HCT116 (cell line): ENCODE data around the gene RND3. TPM values are rescaled to one million over a fixed set of nuclear protein-coding genes. Genes with fewer than 3 reads are reported as not detected.

Experiments
- ATAC-seq: fragments of 200-7000 bp; cut with Tn5 transposase; 2 replicates; pipeline ENCODE4 v1.9.1; 2020; ENCODE audit warnings: mild to moderate bottlenecking, moderate library complexity
- BruUV-seq: library from RNA; stranded (reverse); fragments of 400-500 nt; replicated peaks from 2 replicates; lab custom pipeline; 2021; lab: Mats Ljungman, UMichigan
- CTCF ChIA-PET: fragments of 300-600 bp; sonication (Branson Sonifier 250); formaldehyde crosslinking; loops from one replicate; lab custom pipeline; 2021; ENCODE audit warnings: antibody characterized with exemption; lab: Charles Lee
- POLR2A ChIA-PET: fragments of 300-600, 350-600 bp; sonication (Branson Sonifier 250); formaldehyde crosslinking; loops from one replicate; lab custom pipeline; 2021; ENCODE audit warnings: antibody characterized with exemption; lab: Charles Lee
- RAD21 ChIA-PET, 2 experiments: fragments of 300-600 bp; sonication (Branson Sonifier 250); formaldehyde crosslinking; loops; one replicate each; lab custom pipeline; 2023; ENCODE audit warnings: low total read pairs in 2 of 2; ENCODE audit not compliant: uncharacterized antibody in 2 of 2, unreplicated experiment in 2 of 2, low non-redundant PET in 1 of 2; lab: Charles Lee
- DNase-seq: peaks from one replicate; pipeline ENCODE4 v3.0.0-alpha.2; 2010; ENCODE audit warnings: low read depth, low spot score
- H2AFZ ChIP-seq: fragments of 200-600 bp; shearing (Covaris generic), sonication (generic); 2 replicates; pipeline ENCODE4 v1.6.1; 2017; ENCODE audit warnings: low read depth, mixed run types, mixed read lengths, antibody characterized with exemption, low read length; ENCODE audit not compliant: poor library complexity, severe bottlenecking
- H3K27ac ChIP-seq: 2 replicates; pipeline ENCODE4 v1.5.1; 2012; ENCODE audit warnings: low read depth, low read length
- H3K27me3 ChIP-seq: fragments of 200-600 bp; sonication (generic); 2 replicates; pipeline ENCODE4 v1.6.1; 2016; ENCODE audit warnings: mixed run types, low read length, mixed read lengths; ENCODE audit not compliant: insufficient read depth
- H3K36me3 ChIP-seq, 2 experiments: fragments of 200-500 bp in 1 of 2; fragments of 200-600 bp in 1 of 2; sonication (Bioruptor generic) in 1 of 2; sonication (generic) in 1 of 2; 2 replicates each; pipeline versions ENCODE4 v1.5.1 to v1.6.1; 2014 to 2016; ENCODE audit warnings: low read length in 2 of 2, inconsistent platforms in 1 of 2, mixed read lengths in 1 of 2, mixed run types in 1 of 2; ENCODE audit not compliant: insufficient read depth in 2 of 2, control insufficient read depth in 1 of 2
- H3K4me1 ChIP-seq, 2 experiments: fragments of 200-600 bp in 1 of 2; sonication (generic) in 1 of 2; 2 replicates each; pipeline versions ENCODE4 v1.5.1 to v1.6.1; 2012 to 2017; ENCODE audit warnings: low read length in 2 of 2, inconsistent platforms in 1 of 2, mild to moderate bottlenecking in 1 of 2, mixed read lengths in 1 of 2, mixed run types in 1 of 2, moderate library complexity in 1 of 2; ENCODE audit not compliant: insufficient read depth in 2 of 2, control insufficient read depth in 1 of 2
- H3K4me2 ChIP-seq: fragments of 200-600 bp; sonication (generic); 2 replicates; pipeline ENCODE4 v1.6.1; 2017; ENCODE audit warnings: mixed run types, low read length, mixed read lengths
- H3K4me3 ChIP-seq, 2 experiments: fragments of 200-600 bp in 1 of 2; sonication (generic) in 1 of 2; replicated peaks in 1 of 2; 2 replicates each; pipeline ENCODE4 v1.5.1; 2011 to 2016; ENCODE audit warnings: low read length in 2 of 2, control low read depth in 1 of 2, low read depth in 1 of 2, mild to moderate bottlenecking in 1 of 2, mixed read lengths in 1 of 2, mixed run types in 1 of 2
- H3K79me2 ChIP-seq: fragments of 200-600 bp; sonication (generic); 2 replicates; pipeline ENCODE4 v1.6.1; 2017; ENCODE audit warnings: mild to moderate bottlenecking, mixed run types, low read length, moderate library complexity, mixed read lengths; ENCODE audit not compliant: insufficient read depth
- H3K9ac ChIP-seq: fragments of 200-600 bp; sonication (generic); 2 replicates; pipeline ENCODE4 v1.6.1; 2016; ENCODE audit warnings: low read length, mixed read lengths
- H3K9me2 ChIP-seq: fragments of 200-600 bp; sonication (generic), shearing (Covaris generic); 2 replicates; pipeline ENCODE4 v1.6.1; 2017; ENCODE audit warnings: mixed run types, mild to moderate bottlenecking, moderate library complexity; ENCODE audit not compliant: insufficient read depth
- H3K9me3 ChIP-seq, 2 experiments: fragments of 200-500 bp in 1 of 2; fragments of 200-600 bp in 1 of 2; sonication (Bioruptor generic) in 1 of 2; sonication (generic) in 1 of 2; 2 replicates each; pipeline ENCODE4 v1.6.1; 2014 to 2017; ENCODE audit warnings: low read length in 2 of 2, mixed read lengths in 2 of 2, inconsistent platforms in 1 of 2, low read depth in 1 of 2, mild to moderate bottlenecking in 1 of 2, mixed run types in 1 of 2, moderate library complexity in 1 of 2; ENCODE audit not compliant: control insufficient read depth in 1 of 2, insufficient read depth in 1 of 2
- H4K20me1 ChIP-seq: fragments of 200-600 bp; sonication (generic), shearing (Covaris generic); 2 replicates; pipeline ENCODE4 v1.6.1; 2017; ENCODE audit warnings: mixed run types, mild to moderate bottlenecking, moderate library complexity; ENCODE audit not compliant: insufficient read depth
- CBX3 ChIP-seq: IDR thresholded peaks from 2 replicates; pipeline ENCODE4 v1.6.1; 2012; ENCODE audit warnings: low read depth
- CEBPB ChIP-seq: IDR thresholded peaks from 2 replicates; pipeline ENCODE4 v1.6.1; 2012; ENCODE audit warnings: low read depth
- CTCF ChIP-seq, 3 experiments: fragments of 200-600 bp in 1 of 3; sonication (generic) in 1 of 3; IDR thresholded peaks in 2 of 3; conservative IDR thresholded peaks in 1 of 3; 2 replicates each; pipeline ENCODE4 v1.5.1; 2012 to 2017; ENCODE audit warnings: low read depth in 2 of 3, low read length in 2 of 3, antibody characterized with exemption in 1 of 3, borderline replicate concordance in 1 of 3, control low read depth in 1 of 3, mild to moderate bottlenecking in 1 of 3, mixed read lengths in 1 of 3, mixed run types in 1 of 3, moderate library complexity in 1 of 3; ENCODE audit not compliant: insufficient read depth in 1 of 3
- EGR1 ChIP-seq: IDR thresholded peaks from 2 replicates; pipeline ENCODE4 v1.6.1; 2012; ENCODE audit warnings: low read depth
- ELF1 ChIP-seq: IDR thresholded peaks from 2 replicates; pipeline ENCODE4 v1.6.1; 2012; ENCODE audit warnings: low read depth, borderline replicate concordance
- EZH2phosphoT487 ChIP-seq: fragments of 200-600 bp; IDR thresholded peaks from 2 replicates; pipeline ENCODE4 v1.6.1; 2018; ENCODE audit warnings: antibody characterized with exemption, borderline replicate concordance
- JUND ChIP-seq: IDR thresholded peaks from 2 replicates; pipeline ENCODE4 v1.6.1; 2012
- MAX ChIP-seq: IDR thresholded peaks from 2 replicates; pipeline ENCODE4 v1.6.1; 2012
- POLR2A ChIP-seq: IDR thresholded peaks from 2 replicates; pipeline ENCODE4 v1.7.0; 2011; ENCODE audit warnings: borderline replicate concordance; ENCODE audit not compliant: insufficient read depth, insufficient read length; ENCODE audit errors: extremely low read depth
- POLR2AphosphoS5 ChIP-seq: IDR thresholded peaks from 2 replicates; pipeline ENCODE4 v1.6.1; 2011; ENCODE audit warnings: mild to moderate bottlenecking, low read depth, low read length, moderate library complexity
- SIN3A ChIP-seq: IDR thresholded peaks from 2 replicates; pipeline ENCODE4 v1.6.1; 2012; ENCODE audit warnings: low read depth
- SP1 ChIP-seq: IDR thresholded peaks from 2 replicates; pipeline ENCODE4 v1.6.1; 2012; ENCODE audit warnings: low read depth
- SRF ChIP-seq: IDR thresholded peaks from 2 replicates; pipeline ENCODE4 v1.6.1; 2012; ENCODE audit warnings: low read depth
- TCF7L2 ChIP-seq: IDR thresholded peaks from 2 replicates; pipeline ENCODE4 v1.7.0; 2011; ENCODE audit warnings: borderline replicate concordance, inconsistent platforms; ENCODE audit not compliant: insufficient read depth, insufficient read length; ENCODE audit errors: extremely low read depth
- YY1 ChIP-seq: IDR thresholded peaks from 2 replicates; pipeline ENCODE4 v1.6.1; 2011; ENCODE audit warnings: low read length, low read depth, moderate library complexity, mild to moderate bottlenecking; ENCODE audit not compliant: insufficient replicate concordance; ENCODE audit errors: extremely low read depth
- ZBTB33 ChIP-seq: IDR thresholded peaks from 2 replicates; pipeline ENCODE4 v1.6.1; 2011; ENCODE audit warnings: mild to moderate bottlenecking, low read length, moderate library complexity; ENCODE audit not compliant: insufficient replicate concordance; ENCODE audit errors: extremely low read depth
- ZNF274 ChIP-seq: fragments of 200-500 bp; sonication (Bioruptor generic); IDR thresholded peaks from 2 replicates; pipeline ENCODE4 v1.6.1; 2014; ENCODE audit warnings: mild to moderate bottlenecking, low read depth, low read length, inconsistent platforms
- intact Hi-C: fragments of 100-400 bp; cut with micrococcal nuclease; formaldehyde crosslinking; loops from 2 replicates; pipeline ENCODE4 v1.10.0; 2022
- total RNA-seq: library from RNA; stranded (reverse); gene quantifications from one replicate; pipeline ENCODE4 v1.2.1, GENCODE V29; 2021; ENCODE audit not compliant: unreplicated experiment
- TF ChIP-seq, protein P1 (sequence below): IDR thresholded peaks from 2 replicates; pipeline ENCODE4 v1.6.1; 2012

RND3 gene
- total RNA-seq, 1 experiment from 2014 or later, result 15.0 TPM

GRCh38 chr2:150467621-150467963, 19.9 kb downstream of the RND3 start:
- no TSS peak for BruUV-seq
- Histone ChIP-seq H4K20me1 (peaks cover 9% of the 10 kb centered on the region; the same call in 1 of the 2 replicates), H3K9ac (no peak overlapping the region), H3K9me3 (no peaks in the 10 kb centered on the region), H3K79me2 (peaks cover 17% of the 10 kb centered on the region), H3K4me1 (peaks cover 0 to 14% of the 10 kb centered on the region in 2 experiments; a peak in 2 of 4 replicates), H3K27ac (no peak overlapping the region), H3K9me2 (no peaks in the 10 kb centered on the region), H2AFZ (no peak overlapping the region), H3K36me3 (peaks cover 16 to 37% of the 10 kb centered on the region in 2 experiments; a peak in 3 of 4 replicates), H3K27me3 (no peaks in the 10 kb centered on the region), H3K4me2 (no peak overlapping the region), H3K4me3 (no peak overlapping the region)
- ChIA-PET CTCF (no interaction called here), RAD21 (no interaction called here), POLR2A (no interaction called here)
- no peak for ATAC-seq
- no peak for DNase-seq
- intact Hi-C loops, result no loop called here
- TF ChIP-seq ELF1 (no peak), POLR2AphosphoS5 (no peak), ZNF274 (no peak), SRF (no peak), POLR2A (no peak), EGR1 (no peak), CEBPB (no peak), YY1 (no peak), MAX (no peak), EZH2phosphoT487 (no peak), TCF7L2 (no peak), SIN3A (no peak), CTCF (IDR thresholded peaks at IDR 0.05 in 2 of 3, conservative IDR thresholded peaks at IDR 0.05 in 1 of 3; ENCODE audit: borderline replicate concordance in 1 of 3, insufficient read depth in 1 of 3, low read depth in 2 of 3, low read length in 2 of 3) (no peak), JUND (no peak), SP1 (no peak), ZBTB33 (no peak), CBX3 (no peak)
- TF ChIP-seq, protein P1, sequence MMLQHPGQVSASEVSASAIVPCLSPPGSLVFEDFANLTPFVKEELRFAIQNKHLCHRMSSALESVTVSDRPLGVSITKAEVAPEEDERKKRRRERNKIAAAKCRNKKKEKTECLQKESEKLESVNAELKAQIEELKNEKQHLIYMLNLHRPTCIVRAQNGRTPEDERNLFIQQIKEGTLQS, result no peak
- TF ChIP-seq, all 23 proteins: peak for 0
